ENCODE measurements around the gene FARP2.

FARP2 gene

DNA sequence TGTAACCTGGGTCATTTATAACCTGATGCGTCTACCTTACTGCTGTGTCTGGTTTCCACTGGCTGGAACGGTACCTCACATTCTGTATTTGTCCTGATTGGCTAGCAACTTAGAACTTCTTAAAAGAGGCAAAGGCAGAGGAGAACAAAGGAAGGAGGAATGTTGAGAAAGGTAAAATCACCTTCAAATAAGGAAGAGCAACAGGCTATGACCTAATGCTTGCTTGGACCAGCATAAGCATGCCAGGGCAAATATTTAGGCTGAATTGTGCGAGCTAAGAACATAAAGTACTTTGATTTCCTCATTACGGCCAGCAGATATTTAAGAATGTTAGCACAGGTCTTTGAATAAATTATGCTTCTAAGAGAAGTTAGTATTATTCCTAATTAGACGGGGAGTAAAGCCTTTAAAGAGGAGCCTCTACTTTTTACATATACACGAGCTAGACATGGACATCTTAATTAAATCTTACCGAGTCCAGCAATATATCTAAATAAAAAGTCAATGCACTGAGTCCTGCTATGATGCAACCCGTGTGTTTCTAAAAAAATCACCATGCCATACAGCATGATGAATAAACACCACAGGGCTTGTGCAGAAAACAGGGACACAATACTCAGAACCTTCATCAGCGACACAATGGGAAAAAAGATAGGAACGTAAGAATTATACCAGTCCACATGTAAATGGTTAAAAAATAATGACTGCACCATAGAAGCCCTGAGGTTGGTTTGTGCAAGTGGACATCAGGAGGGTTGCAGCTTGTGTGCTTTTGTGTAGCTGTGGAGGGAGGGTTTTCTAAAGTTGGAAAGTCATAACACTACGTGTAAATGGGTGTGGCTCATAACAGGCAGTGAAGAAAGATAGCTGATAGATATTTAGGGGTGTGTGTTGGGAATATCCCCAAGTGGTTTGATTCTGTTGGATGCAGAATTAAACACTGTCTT is 26.1 kb upstream of the FARP2 start:
- DNase-seq (ENCODE audit: low read depth), result no peak

DNA sequence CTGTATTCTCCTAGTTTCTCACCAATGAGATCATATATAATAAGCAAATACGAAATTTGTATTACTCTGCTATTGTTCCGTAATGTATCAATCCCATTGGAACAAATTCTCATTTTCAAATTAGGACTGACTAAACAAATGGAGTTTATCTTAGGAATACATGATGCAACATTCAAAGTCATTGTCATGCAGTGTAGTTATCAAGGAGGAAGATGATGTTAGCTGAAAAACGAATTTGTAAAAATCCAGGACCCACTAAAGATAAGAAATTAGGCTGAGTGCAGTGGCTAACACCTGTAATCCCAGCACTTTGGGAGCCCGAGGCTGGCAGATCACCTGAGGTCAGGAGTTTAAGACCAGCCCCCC is 25.5 kb upstream of the FARP2 start:
- no peak for DNase-seq (ENCODE audit: low read depth)

DNA sequence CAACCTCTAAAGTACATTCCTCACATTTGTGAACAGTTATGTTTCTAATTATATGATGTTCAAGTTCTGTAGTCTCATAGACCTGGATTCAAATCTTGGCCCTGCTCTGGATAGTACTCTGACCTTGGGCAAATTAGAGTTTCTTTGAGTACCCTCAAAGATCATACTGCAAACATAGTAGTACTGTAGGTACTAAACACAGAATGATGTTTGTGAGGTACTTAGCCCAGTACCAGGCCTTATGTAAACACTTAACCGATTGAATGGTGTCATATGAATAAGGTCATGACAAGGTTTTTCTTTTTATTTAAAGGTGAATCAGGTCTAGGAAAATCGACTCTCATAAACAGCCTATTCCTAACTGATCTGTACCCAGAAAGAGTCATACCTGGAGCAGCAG is 21.3 kb upstream of the FARP2 start:
- DNase-seq (ENCODE audit: low read depth), result no peak

DNA sequence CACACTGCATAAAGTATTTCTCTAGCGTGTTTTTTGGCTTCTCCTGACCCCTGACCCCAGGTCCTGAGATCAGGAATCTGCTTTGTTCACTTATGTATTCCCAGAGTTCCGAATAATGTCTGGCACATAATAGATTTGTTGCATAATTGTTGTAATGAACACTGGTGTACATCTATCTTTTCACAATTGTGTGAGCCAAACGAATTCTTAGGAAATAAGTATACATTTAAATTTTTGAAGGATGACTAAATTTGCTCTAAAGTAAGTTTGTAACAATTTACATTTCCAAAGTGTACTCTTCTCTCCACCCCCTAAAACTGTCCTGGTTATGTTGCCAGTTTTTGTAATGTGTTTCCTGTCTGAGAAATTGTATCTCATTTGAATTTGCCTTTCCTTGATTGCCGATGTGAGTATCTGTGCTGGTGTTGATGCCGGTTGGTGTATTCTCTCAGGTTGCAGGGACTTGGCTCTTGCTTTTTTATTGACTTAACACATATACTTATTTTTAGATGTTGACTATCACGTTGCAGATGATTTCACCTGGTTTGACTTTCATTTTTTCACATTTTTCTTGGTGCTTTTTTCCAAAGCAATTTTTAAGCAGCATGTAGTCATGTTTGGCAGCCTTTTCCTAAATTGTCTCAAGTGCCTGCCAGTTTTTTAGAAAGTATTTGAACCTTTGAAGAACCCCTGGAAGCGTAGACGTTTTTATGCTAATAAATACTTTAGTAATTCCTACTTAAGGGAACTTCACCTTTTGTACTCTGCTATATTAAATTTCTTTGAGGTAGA is 16.1 kb upstream of the FARP2 start:
- no peak for DNase-seq (ENCODE audit: low read depth)

DNA sequence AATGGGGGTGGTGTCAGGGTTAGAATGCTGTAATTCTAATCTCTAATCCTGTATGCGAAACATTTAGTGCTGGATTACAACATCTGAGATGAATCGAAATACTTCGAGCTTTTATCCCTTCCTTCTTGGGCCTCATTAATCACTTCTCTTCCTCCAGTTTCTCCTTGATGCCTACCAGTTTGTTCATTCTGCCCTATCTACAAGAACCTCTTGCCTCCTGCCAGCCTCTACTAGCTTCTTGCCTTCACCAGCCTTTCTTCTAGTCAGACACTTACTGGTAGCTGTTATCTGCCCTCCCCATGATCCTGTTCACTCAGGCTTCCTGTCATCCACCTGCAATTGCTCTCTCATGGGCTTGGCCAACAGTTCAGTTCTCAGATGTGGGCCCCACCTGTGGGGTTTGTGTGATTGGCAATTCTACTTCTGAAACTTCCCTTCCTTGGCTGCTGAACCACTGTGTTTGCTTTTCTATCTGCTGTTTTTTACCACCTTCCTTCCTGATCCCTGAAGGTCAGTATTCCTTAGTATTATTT is 15.4 kb upstream of the FARP2 start:
- DNase-seq (ENCODE audit: low read depth), result no peak

DNA sequence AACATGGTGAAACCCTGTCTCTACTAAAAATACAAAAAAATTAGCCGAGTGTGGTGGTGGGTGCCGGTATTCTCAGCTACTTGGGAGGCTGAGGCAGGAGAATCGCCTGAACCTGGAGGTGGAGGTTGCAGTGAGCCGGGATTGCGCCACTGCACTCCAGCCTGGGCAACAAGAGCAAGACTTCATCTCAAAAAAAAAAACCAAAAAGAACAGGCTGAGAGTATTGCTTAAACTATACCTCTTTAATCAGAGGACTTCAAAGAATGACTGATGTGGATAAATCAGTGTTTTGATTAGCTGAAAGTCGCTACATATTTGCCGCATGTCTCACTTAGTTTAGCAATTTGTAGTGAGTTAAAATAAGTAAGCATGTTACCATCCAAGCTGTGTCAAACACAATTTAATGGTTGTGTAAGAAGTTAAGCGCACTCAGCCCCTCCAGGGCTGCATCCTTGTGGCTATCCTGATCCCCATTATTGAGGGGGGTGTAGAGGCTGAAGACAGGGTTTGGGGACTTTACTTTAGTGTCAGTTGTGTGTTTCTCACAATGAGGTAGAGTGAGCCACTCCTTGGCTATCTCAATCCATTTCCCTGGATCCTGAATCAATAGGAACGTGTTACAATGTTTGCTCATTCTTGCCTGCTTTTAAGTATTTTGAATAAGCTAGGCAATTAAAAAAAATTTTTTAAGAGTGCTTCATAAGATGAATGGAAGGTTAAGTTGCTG is 11.0 kb upstream of the FARP2 start:
- DNase-seq (ENCODE audit: low read depth), result no peak

DNA sequence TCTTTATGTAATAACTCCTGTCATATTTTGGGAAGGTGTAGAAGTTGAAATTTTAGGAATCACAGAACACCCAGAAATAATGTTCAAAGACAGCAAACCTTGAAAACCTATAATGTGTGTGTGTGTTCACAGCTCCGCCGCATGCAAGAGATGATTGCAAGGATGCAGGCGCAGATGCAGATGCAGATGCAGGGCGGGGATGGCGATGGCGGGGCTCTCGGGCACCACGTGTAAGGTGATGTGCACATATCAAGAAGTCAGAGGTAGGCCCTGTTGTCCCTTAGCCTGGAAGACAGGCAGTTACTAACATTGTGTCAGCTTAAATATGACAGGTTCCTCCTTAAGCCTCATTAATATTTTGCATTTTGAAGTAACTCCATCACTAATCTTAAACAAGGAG is 6.1 kb upstream of the FARP2 start:
- DNase-seq (ENCODE audit: low read depth), result no peak

DNA sequence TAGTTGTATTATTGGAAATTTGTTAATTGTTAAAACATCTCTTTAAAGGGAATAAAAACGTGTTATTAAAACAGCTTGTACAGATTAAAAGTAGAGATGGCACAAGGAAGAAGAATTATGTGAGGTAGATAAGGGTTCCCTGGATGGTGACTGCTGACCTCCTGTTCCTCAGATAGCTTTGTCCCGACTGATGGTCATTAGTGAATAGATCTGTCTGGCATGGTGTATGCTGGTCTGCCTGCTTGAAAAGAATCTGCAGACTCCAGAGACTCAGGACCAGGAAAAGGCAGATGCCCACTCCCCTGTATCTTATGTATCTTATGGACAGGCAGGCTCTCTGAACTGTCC is 5.6 kb upstream of the FARP2 start:
- DNase-seq (ENCODE audit: low read depth), result no peak

DNA sequence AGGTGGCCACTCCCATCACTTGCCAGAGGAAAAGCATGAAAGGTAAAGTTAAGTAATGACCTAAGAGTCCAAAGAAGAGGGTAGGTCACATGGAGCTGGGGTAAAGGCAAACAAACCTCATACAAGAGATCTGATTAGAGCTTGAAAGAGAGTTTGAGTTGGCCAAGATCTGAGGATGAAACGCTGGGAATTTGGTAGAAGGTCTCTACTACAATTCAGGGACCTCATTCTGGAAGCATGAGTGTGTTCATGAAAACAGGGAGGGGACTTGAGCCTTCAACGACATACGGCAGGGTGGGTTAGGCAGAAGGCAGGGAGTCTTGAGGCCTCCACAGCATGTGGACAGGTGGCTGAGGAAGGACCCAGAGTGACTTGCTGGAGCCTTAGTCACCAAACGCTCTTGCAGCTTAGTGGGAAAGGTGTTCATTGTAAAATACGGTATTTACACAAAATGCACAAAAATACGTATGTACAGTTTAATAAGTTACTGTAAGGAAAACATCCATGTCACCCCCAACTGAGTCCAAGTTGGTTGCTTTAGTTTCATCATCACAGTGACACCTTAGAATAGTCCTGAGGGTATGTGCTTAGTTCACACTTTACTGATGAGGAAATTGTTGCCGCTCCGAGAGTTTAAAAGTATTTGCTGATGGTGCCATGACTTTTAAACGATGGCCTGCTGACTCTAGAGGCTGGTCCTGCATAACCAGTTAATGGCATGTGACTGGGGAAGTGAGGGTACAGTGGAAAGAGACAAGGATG is 5.0 kb upstream of the FARP2 start:
- DNase-seq (ENCODE audit: low read depth), result no peak

DNA sequence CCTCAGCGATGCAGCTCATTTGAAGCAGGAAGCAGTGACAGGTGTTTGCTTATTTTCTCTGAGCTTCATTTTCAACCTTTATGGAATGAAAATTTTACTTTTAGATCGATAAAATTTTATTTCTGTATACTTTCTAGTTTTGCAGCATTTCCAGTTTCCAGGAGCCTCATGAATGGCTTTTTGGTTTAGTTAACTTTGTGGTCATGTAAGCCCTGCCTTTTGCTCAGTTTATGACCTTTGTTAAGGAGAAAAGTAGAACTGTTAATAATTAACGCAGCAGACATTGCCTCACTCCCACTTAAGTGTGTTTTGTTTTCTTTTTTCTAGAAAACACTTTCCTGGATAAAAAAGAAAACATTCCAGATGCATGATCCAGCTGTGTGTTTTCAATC is 4.4 kb upstream of the FARP2 start:
- DNase-seq (ENCODE audit: low read depth), result no peak

DNA sequence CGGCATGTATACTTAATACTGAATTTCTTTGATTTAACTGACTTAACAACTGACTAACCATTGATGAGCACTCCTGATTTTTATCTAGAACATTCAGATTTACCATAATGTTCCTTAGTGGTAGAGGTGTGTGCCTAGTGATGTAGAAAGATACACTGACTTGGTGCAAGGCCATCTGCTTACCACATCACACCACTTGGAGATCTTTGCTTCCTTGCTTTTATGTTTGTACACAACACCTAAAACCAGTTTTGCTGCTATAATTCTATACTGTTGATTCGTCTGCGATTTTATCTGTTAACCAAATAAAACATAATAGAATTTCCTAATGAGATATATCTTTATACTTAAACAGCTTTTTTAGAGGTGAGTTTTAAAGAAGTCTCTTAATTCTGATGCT is 3.9 kb upstream of the FARP2 start:
- DNase-seq (ENCODE audit: low read depth), result no peak

DNA sequence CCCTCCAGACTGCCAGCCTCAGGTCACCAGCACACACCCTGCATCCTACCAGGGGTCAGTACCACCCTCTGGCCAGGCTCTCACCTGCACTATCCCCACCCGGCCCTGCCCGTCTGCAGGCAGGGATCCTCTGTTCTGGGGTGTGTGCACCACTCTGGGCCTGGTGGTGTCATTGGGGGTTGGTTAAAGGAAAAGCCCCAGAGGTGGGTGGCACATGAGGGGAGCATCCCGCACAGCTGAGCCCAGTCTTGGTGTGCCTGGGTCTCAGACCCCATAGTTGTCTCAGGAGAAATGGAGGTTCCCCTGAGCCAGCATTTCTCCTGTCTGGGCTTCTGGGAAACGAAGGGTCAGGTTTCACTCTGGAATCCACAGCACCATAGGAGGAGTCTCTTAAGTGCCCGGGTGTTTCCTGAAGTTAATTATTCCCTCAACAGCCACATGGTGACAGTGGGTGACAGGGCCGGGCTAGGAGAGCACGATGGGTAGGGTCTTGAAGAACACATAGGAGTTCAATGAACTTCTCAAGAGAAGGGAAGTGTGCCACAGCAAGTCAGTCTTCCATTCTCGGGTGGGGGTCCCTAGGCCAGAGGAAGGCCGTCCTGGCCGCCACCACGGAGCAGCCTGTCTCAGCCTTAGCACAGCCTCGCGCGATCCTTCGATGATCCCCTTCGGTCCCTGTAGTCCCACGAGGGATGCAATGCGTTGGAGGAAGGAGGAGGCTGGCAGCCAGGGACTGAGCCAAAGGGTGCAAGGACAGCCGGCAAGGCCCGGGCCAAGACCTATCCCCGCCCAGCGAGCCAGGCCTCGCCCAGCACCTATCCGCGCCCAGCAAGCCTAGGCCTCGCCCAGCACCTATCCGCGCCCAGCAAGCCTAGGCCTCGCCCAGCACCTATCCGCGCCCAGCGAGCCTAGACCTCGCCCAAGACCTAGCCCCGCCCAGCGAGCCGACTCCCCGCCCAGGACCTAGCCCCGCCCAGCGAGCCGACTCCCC is 1.1 kb upstream of the FARP2 start:
- DNase-seq (ENCODE audit: low read depth), result no peak

DNA sequence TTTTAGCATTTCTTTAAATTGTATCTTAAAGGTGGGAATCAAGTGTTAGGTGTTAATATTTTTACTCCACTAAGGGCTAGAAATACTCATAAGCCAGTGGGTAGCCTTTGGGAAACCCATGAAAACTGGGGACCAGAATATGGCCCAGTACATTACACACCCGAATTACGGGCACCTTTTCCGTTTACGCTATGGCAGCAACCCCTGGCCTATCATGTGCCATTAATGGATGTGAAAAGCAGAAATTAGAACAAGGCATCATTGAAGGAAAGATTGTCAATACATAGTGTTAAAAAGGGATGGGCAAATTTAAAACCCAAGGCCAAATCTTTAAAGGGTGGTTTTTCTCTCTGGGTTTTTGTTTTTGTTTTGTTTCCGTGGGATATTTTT is 781 bp downstream of the FARP2 start:
- DNase-seq (ENCODE audit: low read depth), result no peak

DNA sequence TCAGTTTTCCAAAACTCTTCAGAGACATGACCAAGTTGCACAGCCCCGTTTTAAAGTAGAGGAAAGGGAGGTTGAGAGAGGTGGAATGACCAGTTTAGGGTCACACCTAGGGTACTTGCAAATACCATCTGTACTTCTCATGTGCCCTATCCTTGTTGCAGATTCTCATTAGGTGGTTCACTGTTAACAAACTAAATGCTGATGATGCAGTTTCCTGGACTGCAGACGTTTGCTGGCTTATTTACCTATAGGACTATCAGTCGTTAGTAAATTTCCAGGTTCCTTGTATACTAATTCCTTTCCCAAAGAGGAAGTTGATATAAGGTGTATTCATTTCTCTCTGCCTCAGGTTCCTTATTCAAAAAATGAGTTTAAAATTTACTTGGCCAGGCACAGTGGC is 1.4 kb downstream of the FARP2 start:
- no peak for DNase-seq (ENCODE audit: low read depth)

DNA sequence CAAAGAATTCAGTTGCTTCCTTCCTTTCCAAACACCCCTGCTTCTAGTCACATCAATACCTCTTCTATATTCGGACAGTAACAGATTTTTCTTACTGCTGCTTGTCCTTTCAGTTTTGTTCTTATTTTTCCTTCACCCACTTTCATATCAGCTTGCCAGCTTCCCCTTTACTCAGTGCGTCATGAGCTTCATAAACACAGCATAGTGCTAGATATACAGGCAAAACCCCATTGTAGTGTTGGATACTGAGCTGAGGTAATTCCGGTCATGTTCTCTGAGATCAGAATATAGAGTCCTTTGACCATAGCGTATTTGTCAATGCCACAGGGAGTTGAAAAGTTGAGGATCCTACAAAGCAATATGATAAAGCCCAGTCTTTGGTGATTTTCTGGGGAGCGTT is 2.4 kb downstream of the FARP2 start:
- DNase-seq (ENCODE audit: low read depth), result no peak

DNA sequence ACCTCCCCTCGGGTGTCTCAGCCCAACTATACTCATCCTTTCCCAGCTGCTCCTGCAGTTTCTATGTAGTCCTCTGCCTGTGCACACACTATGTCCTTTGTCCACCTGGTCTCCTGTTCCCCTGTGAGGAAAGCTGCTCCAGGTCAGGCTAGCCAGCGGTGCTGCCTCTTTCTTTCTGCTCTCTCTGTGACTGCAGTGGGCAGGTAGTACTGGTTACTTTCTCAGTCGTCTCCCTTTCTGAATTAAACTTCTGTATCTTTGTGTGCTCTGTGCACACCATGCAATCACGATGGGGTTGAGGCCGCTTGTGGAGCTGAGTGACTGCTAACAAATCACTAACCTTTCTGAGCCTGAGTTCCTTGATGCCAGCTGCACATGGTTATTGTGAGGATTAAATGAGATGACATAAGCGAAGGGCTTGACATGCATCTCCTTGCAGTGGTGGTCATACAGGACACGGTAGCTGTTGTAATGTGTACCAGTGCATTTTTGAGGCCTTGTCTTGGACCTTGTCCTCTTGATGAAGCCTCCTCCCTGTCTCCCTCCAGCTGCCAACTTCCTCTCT is 3.5 kb downstream of the FARP2 start:
- DNase-seq (ENCODE audit: low read depth), result no peak

DNA sequence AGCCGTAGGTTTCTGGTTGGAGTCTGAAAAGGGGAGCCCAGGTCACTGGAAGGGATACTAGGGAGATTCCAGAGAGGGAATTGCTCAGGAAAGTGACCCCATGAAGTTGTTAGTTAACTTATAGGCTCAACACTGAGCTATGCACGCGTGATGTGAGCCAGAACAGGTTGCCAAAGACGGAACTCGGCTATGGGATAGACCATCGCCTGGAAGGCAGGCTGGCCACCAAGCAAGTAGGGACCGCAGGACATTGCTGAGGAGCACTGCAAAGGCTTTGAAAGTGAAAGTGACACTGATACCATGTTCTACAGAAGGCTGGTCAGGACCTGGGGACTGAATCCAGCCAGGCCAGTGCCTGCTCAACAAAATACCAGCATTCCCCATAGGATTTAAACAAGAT is 7.3 kb downstream of the FARP2 start:
- DNase-seq (ENCODE audit: low read depth), result no peak

DNA sequence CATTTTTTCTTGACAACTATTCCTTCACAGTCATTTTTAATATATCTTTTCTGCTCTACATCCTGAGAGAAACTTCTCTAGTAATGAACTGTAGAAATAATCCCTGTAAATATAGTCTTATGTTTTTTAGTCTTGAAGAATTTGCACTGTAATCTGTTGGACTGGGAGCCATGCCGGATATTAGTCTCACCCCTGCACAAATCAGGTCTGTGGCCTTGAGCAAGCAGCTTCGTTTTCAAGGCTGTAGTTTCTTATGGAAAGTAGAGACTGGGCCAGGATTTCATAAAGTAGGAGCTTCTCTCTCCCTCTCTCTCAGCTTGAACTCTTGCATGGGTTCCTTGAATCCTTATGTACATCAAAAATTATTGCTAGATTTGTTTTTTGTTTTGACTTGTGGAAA is 8.7 kb downstream of the FARP2 start:
- DNase-seq (ENCODE audit: low read depth), result no peak

DNA sequence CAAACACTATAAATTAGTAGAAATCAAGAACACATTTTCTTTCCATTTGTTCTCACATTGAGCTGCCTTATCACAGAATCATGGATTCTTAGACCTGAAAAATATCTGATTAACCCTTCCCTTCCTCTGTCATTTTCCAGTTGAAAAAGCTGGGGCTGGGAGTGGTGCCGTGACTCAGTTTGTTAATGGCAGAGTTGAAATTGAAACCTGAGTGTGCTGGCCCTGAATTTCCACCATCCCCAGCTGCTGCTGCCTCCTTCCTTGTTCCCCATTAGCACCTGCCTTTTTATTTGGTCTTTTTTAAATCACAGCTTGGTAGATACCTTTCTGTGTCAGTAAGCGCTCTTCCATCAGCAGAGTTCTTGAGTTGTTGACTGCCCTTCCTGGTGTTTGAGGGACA is 10.6 kb downstream of the FARP2 start:
- DNase-seq (ENCODE audit: low read depth), result no peak

DNA sequence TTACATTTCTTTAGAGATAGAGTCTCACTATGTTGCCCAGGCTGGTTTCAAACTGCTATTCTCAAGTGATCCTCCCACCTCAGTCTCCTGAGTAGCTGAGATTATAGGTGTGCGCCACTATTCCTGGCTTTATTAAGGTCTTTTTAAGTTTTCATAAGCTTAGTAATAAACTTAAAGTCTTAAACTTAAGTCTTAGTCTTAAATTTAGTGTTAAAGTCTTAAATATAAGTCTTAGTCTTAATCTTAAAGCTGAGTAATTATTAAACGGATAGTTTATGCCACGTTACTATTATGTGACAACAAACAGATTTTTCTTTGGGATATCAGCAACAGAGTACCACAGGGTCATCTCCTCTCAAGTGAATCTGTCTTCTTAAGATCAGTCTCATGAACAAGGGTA is 12.6 kb downstream of the FARP2 start:
- DNase-seq (ENCODE audit: low read depth), result no peak

Measured in HS-27A (cell line).